ENCODE results near the gene MLF1.
A peak's percentile ranks its signal among the peaks of the same experiment; 100 is the strongest.

Gene MLF1

DNA sequence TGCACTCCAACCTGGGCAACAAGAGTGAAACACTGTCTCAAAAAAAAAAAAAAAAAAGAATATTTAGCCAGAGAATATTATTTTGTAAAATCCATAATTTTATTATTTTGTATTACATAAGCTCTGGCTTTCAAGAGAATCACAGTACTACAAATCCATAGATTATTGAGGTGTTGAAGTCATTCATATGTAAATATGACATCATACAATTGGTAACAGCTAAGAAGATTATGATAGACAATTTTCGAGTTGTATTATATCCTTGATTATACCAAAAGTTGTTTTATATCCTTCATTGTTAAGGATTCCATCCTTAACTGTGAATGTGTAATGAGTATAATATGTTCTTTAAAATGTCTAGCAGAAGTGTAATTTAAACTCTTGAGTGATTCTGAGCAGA is 3.7 kb downstream of the MLF1 start:
- no peak for DNase-seq (ENCODE audit: low spot score)

DNA sequence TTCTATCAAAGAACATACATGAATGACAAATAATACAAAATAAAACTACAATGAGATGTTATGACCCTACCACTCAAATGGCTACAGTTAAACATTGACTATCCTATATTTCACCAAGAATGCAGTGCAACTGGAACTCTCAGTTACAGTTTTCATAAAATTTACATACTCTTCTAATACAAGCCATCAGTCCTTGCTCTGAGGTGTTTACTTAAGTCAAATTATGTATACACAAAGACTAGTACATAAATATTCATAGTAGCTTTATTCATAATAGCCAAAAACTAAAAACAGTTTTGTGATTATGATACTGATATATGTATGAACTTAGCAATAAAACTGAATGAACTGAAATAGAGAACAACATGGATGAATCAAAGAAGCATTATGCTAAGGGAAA is 19.2 kb downstream of the MLF1 start:
- DNase-seq (ENCODE audit: low spot score), result no peak

DNA sequence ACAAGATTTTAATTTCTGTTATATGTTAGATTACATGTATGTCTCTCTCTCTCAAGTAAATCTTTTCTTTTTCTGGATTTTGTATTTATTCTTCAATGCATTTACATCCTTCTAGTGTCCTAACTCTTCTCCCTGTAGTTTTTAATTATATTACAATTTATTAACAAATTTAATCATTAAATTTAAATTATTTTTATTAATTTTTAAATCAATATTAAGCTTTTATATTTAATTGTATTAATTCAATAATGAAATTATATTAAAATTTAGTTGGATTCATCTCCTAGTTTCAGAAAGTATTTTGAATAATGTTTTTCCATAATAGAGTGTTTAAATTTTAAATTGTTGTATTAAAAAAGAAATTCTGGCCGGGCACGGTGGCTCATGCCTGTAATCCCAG is 29.8 kb downstream of the MLF1 start:
- no peak for DNase-seq (ENCODE audit: low spot score)

DNA sequence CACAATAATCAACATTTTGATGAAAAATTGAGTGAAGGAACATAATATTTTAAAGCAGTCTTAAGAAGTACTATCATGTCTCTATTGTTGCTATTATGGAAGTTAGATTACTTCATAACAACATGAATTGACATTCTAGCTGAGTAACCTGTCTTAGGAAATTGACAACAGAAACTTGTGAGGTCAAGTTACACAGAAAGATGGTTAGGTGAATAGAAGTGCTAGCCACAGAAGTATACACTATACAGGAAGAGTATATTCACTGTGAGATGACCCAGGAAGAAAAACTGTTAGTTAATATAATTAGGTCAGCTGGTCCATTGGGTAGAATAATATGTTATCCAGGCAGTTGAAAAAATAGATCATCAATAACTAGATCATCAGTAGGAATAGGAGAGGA is 31.2 kb downstream of the MLF1 start:
- DNase-seq (ENCODE audit: low spot score), result no peak

- no peak for DNase-seq (ENCODE audit: low spot score)
Measured at GRCh38 chr3:158617982-158618875, 47.2 kb downstream of the MLF1 start.

DNA sequence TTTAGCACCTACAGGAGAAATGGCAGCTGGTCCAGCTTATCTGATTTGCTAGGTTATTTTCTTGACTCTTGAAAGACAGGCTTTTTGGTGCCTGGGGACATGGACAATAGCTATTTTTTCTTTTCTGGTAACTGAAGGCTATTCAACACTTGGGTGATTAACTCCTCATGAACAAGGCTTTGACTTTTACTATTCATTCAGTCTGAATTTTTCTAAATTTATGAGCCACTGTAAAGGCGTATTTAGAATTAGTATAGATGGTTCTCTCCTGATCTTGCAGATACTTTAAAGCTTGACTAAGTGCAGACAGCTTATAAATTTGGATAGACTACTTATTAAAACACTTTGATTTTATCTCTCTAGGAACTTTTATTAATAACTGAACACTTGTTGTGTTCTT is 54.9 kb downstream of the MLF1 start:
- DNase-seq (ENCODE audit: low spot score), result no peak

DNA sequence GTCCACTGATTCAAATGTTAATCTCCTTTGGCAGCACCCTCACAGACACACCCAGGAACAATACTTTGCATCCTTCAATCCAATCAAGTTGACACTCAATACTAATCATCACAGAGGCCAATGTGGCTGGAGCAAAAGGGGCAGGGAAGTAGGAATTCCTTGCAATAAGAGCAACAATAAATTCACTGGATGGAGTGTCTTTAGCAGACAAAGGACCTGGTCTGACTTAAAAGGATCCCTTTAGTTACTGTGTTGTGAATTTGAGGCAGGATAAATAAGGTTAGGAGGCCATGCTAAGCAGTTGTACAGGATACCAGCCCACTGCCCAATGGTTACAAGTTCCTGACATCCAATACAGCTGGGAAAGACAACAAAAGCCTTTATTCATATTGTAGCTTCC is 61.0 kb downstream of the MLF1 start:
- DNase-seq (ENCODE audit: low spot score), result no peak

DNA sequence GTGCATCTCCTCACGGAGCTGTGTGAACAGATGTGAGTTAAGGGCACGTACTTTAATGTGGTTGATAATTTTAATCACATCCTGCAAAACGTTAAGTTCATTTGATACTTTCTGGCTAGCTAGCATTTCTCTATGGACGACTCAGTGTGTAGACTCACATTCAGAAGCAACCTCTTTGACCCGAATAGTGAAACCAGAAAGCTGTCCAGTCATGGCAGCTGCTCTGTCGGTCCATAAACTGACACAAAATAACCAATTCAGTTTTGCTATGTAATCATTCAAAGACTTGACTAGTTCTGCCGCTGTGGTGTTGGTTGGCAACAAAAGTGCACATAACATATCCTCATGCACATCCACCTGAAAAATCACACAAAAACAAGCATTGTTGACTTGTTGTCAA is 69.7 kb downstream of the MLF1 start:
- no peak for DNase-seq (ENCODE audit: low spot score)

DNA sequence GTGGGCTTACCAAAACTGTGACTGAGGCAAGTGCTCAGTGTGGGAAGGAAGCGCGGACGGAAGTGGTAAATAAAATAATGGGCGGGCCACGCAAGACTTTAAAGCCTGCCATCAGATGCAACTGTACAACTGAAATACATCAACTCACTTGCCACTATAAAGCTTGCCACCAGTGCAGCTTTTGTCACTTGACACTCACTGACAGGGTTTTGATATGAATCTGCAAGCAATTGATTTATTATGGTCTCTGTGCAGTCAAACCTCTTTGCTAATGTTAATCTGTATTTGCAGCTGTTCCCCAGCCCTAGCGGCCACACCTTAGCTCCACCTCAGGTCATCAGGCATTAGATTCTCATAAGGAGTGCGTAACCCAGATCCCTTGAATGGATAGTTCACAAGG is 71.0 kb downstream of the MLF1 start:
- DNase-seq (ENCODE audit: low spot score), result no peak

DNA sequence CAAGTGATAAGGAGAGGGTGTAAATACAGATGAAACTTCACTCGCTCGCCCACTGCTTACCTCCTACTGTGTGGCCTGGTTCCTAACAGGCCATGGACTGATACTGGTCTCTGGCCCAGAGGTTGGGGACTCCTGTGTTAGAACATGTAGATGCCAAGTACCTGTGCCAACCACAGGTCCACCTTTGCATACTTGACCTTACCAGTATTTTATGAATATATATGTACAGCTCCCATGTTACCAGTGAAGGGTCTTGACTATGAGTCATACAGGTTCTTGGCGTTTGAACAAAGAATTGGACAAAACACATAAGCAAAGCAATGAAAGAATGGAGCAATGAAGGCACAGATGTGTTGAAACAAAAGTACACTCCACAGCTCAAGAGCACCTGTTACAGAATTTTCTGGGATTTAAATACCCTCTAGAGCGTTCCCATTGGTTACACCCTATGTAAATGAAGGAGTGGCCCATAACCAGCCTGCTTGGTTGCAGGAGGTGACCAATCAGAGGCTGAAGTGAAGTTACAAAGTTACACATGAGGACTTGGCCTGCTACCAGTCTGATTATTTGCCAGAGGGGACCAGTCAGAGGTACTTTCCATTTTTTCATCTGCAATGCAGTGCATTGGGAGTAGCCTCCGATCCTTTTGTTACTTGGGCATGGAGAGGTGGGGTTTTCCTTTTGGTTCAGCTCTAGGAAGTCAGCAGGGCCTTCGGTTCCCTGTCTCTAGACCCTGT is 71.6 kb downstream of the MLF1 start:
- no peak for DNase-seq (ENCODE audit: low spot score)

DNA sequence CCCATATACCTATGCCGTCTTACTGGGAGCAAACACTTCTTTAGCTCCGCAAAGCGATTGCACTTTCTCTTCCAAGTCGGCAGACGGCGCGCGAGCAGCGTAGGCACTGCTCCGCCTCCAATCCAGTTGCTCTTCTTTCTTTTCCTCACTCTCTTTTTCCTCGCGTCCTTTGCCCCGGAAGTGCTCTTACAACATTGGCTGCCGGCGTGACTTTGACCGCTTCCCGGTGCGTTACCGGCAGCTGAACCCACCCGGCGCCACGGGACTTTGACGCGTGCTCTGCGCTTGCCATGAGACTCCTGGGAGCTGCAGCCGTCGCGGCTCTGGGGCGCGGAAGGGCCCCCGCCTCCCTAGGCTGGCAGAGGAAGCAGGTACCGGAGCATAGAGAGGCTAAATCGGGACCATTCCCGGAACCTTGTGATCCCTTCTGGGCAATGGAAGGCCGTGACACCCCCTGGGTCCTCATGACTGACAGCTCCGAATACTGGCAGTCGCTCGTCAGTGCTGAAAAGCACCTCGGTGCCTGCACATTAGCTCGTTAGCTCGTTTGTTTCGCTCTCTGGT is 73.4 kb downstream of the MLF1 start, which contains the start of gene GFM1:
Gene GFM1 (plus strand): TSS at position 183 of the 564 bp plus-strand sequence. CDS start 108 bp downstream, at position 291.
- DNase-seq (ENCODE audit: low spot score), result peak; percentile 82

DNA sequence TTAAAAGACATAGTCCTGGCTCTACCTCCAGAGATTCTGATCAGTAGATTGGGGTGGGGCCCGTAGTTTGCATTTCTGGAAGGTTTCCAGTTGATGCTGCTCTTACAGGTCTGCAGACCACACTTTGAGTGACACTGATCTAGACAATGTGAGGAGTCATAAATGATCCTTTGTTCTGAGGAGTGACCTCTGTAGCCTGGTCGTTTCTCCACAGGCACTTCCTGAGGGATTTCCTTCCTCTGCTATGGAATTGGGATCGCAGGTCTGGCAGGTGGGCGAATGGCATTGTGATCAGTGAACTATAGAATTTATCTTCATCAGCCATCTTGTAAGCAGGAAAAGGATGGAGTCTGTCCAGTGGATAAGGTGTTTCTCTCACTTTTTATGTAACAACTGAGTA is 78.8 kb downstream of the MLF1 start:
- no peak for DNase-seq (ENCODE audit: low spot score)

DNA sequence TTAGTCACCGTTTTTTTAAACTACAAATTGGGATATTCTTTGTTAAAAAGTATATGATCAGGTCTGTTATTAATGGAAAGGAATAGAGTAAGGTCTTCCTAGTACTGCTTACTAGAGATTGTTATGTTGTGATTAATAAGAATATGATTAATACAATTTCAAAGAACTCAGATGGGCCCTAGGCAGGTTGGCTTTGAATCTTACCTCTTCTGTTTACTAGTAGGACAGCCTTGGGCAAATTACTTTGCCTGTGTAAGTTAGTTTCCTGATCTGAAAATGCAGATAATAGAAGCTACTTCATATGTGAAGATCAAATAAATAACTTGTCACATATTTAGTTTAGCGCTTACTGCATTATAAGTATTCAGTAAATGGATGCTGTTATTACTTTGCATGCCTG is 80.2 kb downstream of the MLF1 start:
- no peak for DNase-seq (ENCODE audit: low spot score)

DNA sequence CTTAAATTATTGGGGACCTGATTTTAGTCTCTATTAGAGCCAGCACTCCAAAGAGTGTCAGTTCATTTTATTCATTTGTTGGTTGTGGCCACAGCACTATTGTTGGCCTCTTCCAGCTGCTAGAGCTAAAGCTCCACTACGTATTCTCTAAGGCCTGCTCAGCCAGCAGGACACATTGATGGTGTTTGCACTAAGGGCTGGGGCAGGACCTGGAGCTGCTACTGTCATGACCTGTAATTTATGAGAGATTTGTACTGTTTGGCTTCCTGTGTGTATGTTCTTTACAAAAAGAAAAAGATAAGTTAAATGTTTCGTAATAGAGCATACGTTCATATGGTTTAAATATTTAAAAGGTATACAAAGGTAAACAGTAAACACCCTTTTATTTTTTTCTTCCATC is 81.5 kb downstream of the MLF1 start:
- DNase-seq (ENCODE audit: low spot score), result no peak
